DMS 273 (cell line): ENCODE results near the gene TNFRSF12A.

ENCODE experiments used
- DNase-seq: peaks from one replicate; lab custom pipeline; 2025; ENCODE audit not compliant: unreplicated experiment; lab: John Stamatoyannopoulos, UW

The TNFRSF12A gene

GRCh38 chr16:3025032-3026002 is 5.1 kb downstream of the TNFRSF12A start:
- DNase-seq: no peak

- no peak for DNase-seq
Observed at GRCh38 chr16:3026003-3026378, 5.8 kb downstream of the TNFRSF12A start.

- no peak for DNase-seq
Observed at GRCh38 chr16:3026609-3027488, 6.7 kb downstream of the TNFRSF12A start.

GRCh38 chr16:3027489-3027795 is 7.3 kb downstream of the TNFRSF12A start:
- DNase-seq: no peak

- peak; percentile 96 for DNase-seq
Observed at GRCh38 chr16:3027983-3028715, 8.0 kb downstream of the TNFRSF12A start.

- peak; percentile 57 for DNase-seq
Observed at GRCh38 chr16:3028716-3029319, 8.7 kb downstream of the TNFRSF12A start.

GRCh38 chr16:3029491-3030221 is 9.5 kb downstream of the TNFRSF12A start:
- no peak for DNase-seq

GRCh38 chr16:3030222-3031212 is 10.3 kb downstream of the TNFRSF12A start:
- no peak for DNase-seq

GRCh38 chr16:3032624-3033023 is 12.5 kb downstream of the TNFRSF12A start:
- DNase-seq: no peak

GRCh38 chr16:3035289-3035971 is 15.3 kb downstream of the TNFRSF12A start:
- DNase-seq: no peak

- no peak for DNase-seq
Observed at GRCh38 chr16:3035972-3036725, 16.0 kb downstream of the TNFRSF12A start.

- DNase-seq: no peak
Observed at GRCh38 chr16:3036726-3037315, 16.7 kb downstream of the TNFRSF12A start, which contains the start of gene BICDL2. BICDL2 (minus strand) TSS chr16:3036944; CDS start chr16:3035496, 1,448 bp downstream.

- DNase-seq: peak; percentile 69
Observed at GRCh38 chr16:3038256-3038655, 18.1 kb downstream of the TNFRSF12A start.

- no peak for DNase-seq
Observed at GRCh38 chr16:3038896-3039295, 18.7 kb downstream of the TNFRSF12A start.

GRCh38 chr16:3042376-3042775 is 22.2 kb downstream of the TNFRSF12A start:
- DNase-seq: no peak

GRCh38 chr16:3044708-3045107 is 24.5 kb downstream of the TNFRSF12A start:
- DNase-seq: no peak
